GM23338 (cell line): ENCODE data around the gene NINJ1.

Experiments
- CREB1 ChIP-seq: fragments of 250-450 bp; sonication (Bioruptor Pico); IDR thresholded peaks from 2 replicates; pipeline ENCODE4 v1.5.0; 2020; ENCODE audit warnings: low read depth, mild to moderate bottlenecking, moderate library complexity
- CTCF ChIP-seq, 2 experiments: fragments of 200-600 bp in 1 of 2; sonication (generic) in 1 of 2; conservative IDR thresholded peaks; 2 replicates each; pipeline versions ENCODE4 v1.5.1 to v1.6.1; 2016 to 2017; ENCODE audit warnings: antibody characterized with exemption in 2 of 2, low read depth in 2 of 2, mild to moderate bottlenecking in 2 of 2, moderate library complexity in 1 of 2
- ETS1 ChIP-seq: IDR thresholded peaks from 2 replicates; pipeline ENCODE4 v1.6.1; 2016; ENCODE audit warnings: antibody characterized with exemption
- EZH2 ChIP-seq: fragments of 200-600 bp; sonication (generic); IDR thresholded peaks from one replicate; pipeline ENCODE4 v1.8.0; 2017; ENCODE audit warnings: antibody characterized with exemption, mild to moderate bottlenecking, low read depth; ENCODE audit not compliant: unreplicated experiment
- EZH2phosphoT487 ChIP-seq: fragments of 200-600 bp; sonication (generic); IDR thresholded peaks from one replicate; pipeline ENCODE4 v1.8.1; 2018; ENCODE audit warnings: antibody characterized with exemption; ENCODE audit not compliant: unreplicated experiment
- JUNB ChIP-seq: IDR thresholded peaks from one replicate; pipeline ENCODE4 v1.6.1; 2016; ENCODE audit warnings: antibody characterized with exemption; ENCODE audit not compliant: unreplicated experiment
- NANOG ChIP-seq: IDR thresholded peaks from 2 replicates; pipeline ENCODE4 v1.6.1; 2016; ENCODE audit warnings: antibody characterized with exemption, borderline replicate concordance
- POLR2AphosphoS5 ChIP-seq: IDR thresholded peaks from 2 replicates; pipeline ENCODE4 v1.6.1; 2016; ENCODE audit warnings: antibody characterized with exemption, low read depth
- REST ChIP-seq: IDR thresholded peaks from one replicate; pipeline ENCODE4 v1.6.1; 2018; ENCODE audit warnings: antibody characterized with exemption; ENCODE audit not compliant: unreplicated experiment
- ZNF114 ChIP-seq: fragments of 250-450 bp; sonication (Bioruptor Pico); IDR thresholded peaks from 2 replicates; pipeline ENCODE4 v1.5.0; 2020; ENCODE audit warnings: mild to moderate bottlenecking, moderate library complexity
- ZNF331 ChIP-seq: fragments of 250-450 bp; sonication (Bioruptor Pico); IDR thresholded peaks from 2 replicates; pipeline ENCODE4 v1.5.0; 2020; ENCODE audit warnings: low read depth, mild to moderate bottlenecking, moderate library complexity

GRCh38 chr9:93091056-93091452, 43.0 kb downstream of the NINJ1 start:
- no peak for TF ChIP-seq POLR2AphosphoS5
- TF ChIP-seq CTCF (conservative IDR thresholded peaks at IDR 0.05; ENCODE audit: low read depth in 2 of 2): no peak
- TF ChIP-seq EZH2: no peak
- TF ChIP-seq ZNF331 (CRISPR knock-in tag): no peak
- no peak for TF ChIP-seq REST
- TF ChIP-seq ZNF114 (CRISPR knock-in tag): no peak
- no peak for TF ChIP-seq EZH2phosphoT487
- TF ChIP-seq CREB1 (CRISPR knock-in tag): no peak
- no peak for TF ChIP-seq NANOG
- TF ChIP-seq JUNB: no peak
- TF ChIP-seq ETS1: no peak
